Fibroblast of pulmonary artery (primary cell): ENCODE measurements around the gene SYDE2.
A peak's percentile ranks its signal among the peaks of the same experiment; 100 is the strongest.
"Not testable (repeated sequence)": the region's sequence is repeated elsewhere in the genome, so short reads cannot be mapped to it uniquely, and the experiment has no call there.

Experiments used
- DNase-seq: peaks from one replicate; pipeline ENCODE4 v3.0.0-alpha.2; 2010; ENCODE audit warnings: low read depth
- H3K4me3 ChIP-seq: replicated peaks from 2 replicates; pipeline ENCODE4 v1.5.1; 2011; ENCODE audit warnings: low read depth, mild to moderate bottlenecking, control low read depth, low read length, moderate library complexity
- CTCF ChIP-seq: IDR thresholded peaks from 2 replicates; pipeline ENCODE4 v1.5.1; 2011; ENCODE audit warnings: mild to moderate bottlenecking, control low read depth, low read length, inconsistent platforms; ENCODE audit errors: missing control alignments

The SYDE2 gene

GRCh38 chr1:85200463-85201339, at the start of gene SYDE2:
Gene SYDE2 (minus strand): TSS chr1:85201016. CDS start chr1:85200996, 20 bp downstream.
- peak within 1 kb of the TSS; percentile 70 for H3K4me3 ChIP-seq
- TF ChIP-seq CTCF = no peak
- DNase-seq = peak; percentile 66

GRCh38 chr1:85249042-85249441, 48.2 kb upstream of the SYDE2 start:
- H3K4me3 ChIP-seq, DNase-seq: not testable (repeated sequence)

GRCh38 chr1:85245891-85246290, 45.1 kb upstream of the SYDE2 start:
- DNase-seq = no peak
- no peak for TF ChIP-seq CTCF
- H3K4me3 ChIP-seq = no peak overlapping the region

- no peak for TF ChIP-seq CTCF
- peak; percentile 11 for DNase-seq
- H3K4me3 ChIP-seq = no peak overlapping the region
Observed at GRCh38 chr1:85245456-85245855, 44.6 kb upstream of the SYDE2 start.

- no peak for TF ChIP-seq CTCF
Observed at GRCh38 chr1:85244271-85245061, 43.6 kb upstream of the SYDE2 start.

GRCh38 chr1:85243372-85243771, 42.6 kb upstream of the SYDE2 start:
- no peak for TF ChIP-seq CTCF
- no peak overlapping the region for H3K4me3 ChIP-seq
- DNase-seq = no peak

More at GRCh38 chr1:85244271-85245061, 43.6 kb upstream of the SYDE2 start:
- peak; percentile 52 for DNase-seq
- H3K4me3 ChIP-seq = no peak overlapping the region

- DNase-seq = peak; percentile 28
- no peak for TF ChIP-seq CTCF
- H3K4me3 ChIP-seq = no peak overlapping the region
Observed at GRCh38 chr1:85240643-85241042, 39.8 kb upstream of the SYDE2 start.
